Suprapubic skin (tissue), 4 donors: Measurements from ENCODE around the gene NCAM2. TPM values are rescaled to one million over a fixed set of nuclear protein-coding genes. Genes with fewer than 3 reads are reported as not detected.

Source experiments
- DNase-seq, 2 donors: peaks; one replicate each; pipeline ENCODE4 v3.0.0-alpha.2; 2019; ENCODE audit warnings: low spot score in 2 of 2
- H3K27ac ChIP-seq: fragments of 200-600 bp; sonication (generic); one replicate; pipeline ENCODE4 v1.5.1; 2019
- H3K27me3 ChIP-seq: fragments of 200-600 bp; sonication (generic); one replicate; pipeline ENCODE4 v1.5.1; 2019
- H3K36me3 ChIP-seq: fragments of 200-600 bp; sonication (generic); one replicate; pipeline ENCODE4 v1.5.1; 2019
- H3K4me1 ChIP-seq: fragments of 200-600 bp; sonication (generic); one replicate; pipeline ENCODE4 v1.5.1; 2019
- H3K4me3 ChIP-seq: fragments of 200-600 bp; sonication (generic); one replicate; pipeline ENCODE4 v1.5.1; 2019; ENCODE audit warnings: mild to moderate bottlenecking
- H3K9me3 ChIP-seq: fragments of 200-600 bp; sonication (generic); one replicate; pipeline ENCODE4 v1.5.1; 2019
- CTCF ChIP-seq, 2 donors: fragments of 200-600 bp in 1 of 2; fragments of 450-650 bp in 1 of 2; sonication (generic) in 1 of 2; IDR thresholded peaks; one replicate each; pipeline ENCODE4 v1.5.1; 2016 to 2019; ENCODE audit warnings: antibody characterized with exemption in 2 of 2, mild to moderate bottlenecking in 1 of 2, moderate library complexity in 1 of 2
- EP300 ChIP-seq: sonication (generic); formaldehyde crosslinking; IDR thresholded peaks from one replicate; pipeline ENCODE4 v1.6.1; 2017; ENCODE audit warnings: antibody characterized with exemption
- POLR2A ChIP-seq, 2 donors: fragments of 450-650 bp; IDR thresholded peaks; one replicate each; pipeline ENCODE4 v1.6.1; 2017; ENCODE audit warnings: antibody characterized with exemption in 2 of 2, mild to moderate bottlenecking in 2 of 2, moderate library complexity in 2 of 2
- POLR2AphosphoS5 ChIP-seq, 3 donors: sonication (generic); formaldehyde crosslinking; IDR thresholded peaks; one replicate each; pipeline ENCODE4 v1.6.1; 2017; ENCODE audit warnings: antibody characterized with exemption in 3 of 3
- WGBS: methylation state at CpG from one replicate; pipeline ENCODE4 v1.1.5; 2018; 5-methylcytosine and 5-hydroxymethylcytosine counted together
- total RNA-seq, 4 donors: library from RNA; depleted of rRNA; stranded (reverse); fragments of >200 nt; gene quantifications; one replicate each; pipeline ENCODE4 v1.1.0, GENCODE V29; 2016

NCAM2 gene
- total RNA-seq, 4 donors from 2014 or later, result 0.25 to 1.0 (median 0.92) TPM

- H3K27ac ChIP-seq, result no peak overlapping the region
- no peaks in the 10 kb centered on the region for H3K27me3 ChIP-seq
- TF ChIP-seq POLR2AphosphoS5 (IDR thresholded peaks at IDR 0.05) (no peak), EP300 (no peak), POLR2A (IDR thresholded peaks at IDR 0.05) (no peak), CTCF (IDR thresholded peaks at IDR 0.05) (no peak)
- no peak overlapping the region for H3K4me3 ChIP-seq
- H3K4me1 ChIP-seq, result no peaks in the 10 kb centered on the region
- H3K9me3 ChIP-seq, result no peaks in the 10 kb centered on the region
- WGBS, result 88% methylated on average over 3 of the region's 3 CpGs
- no peak for DNase-seq
- no peaks in the 10 kb centered on the region for H3K36me3 ChIP-seq
Measured at GRCh38 chr21:21439761-21440160, 441.6 kb downstream of the NCAM2 start.

GRCh38 chr21:21457077-21457476, 458.9 kb downstream of the NCAM2 start:
- no peaks in the 10 kb centered on the region for H3K27me3 ChIP-seq
- TF ChIP-seq CTCF (IDR thresholded peaks at IDR 0.05), result no peak
- TF ChIP-seq POLR2A (IDR thresholded peaks at IDR 0.05), result no peak
- TF ChIP-seq EP300, result no peak
- TF ChIP-seq POLR2AphosphoS5 (IDR thresholded peaks at IDR 0.05), result no peak
- no peaks in the 10 kb centered on the region for H3K9me3 ChIP-seq
- H3K4me1 ChIP-seq, result no peaks in the 10 kb centered on the region
- H3K36me3 ChIP-seq, result no peaks in the 10 kb centered on the region
- H3K27ac ChIP-seq, result no peak overlapping the region
- no peak overlapping the region for H3K4me3 ChIP-seq
- no peak for DNase-seq
- 90% methylated on average over 8 of the region's 8 CpGs for WGBS

- no peaks in the 10 kb centered on the region for H3K36me3 ChIP-seq
- DNase-seq, result no peak
- no peak overlapping the region for H3K4me3 ChIP-seq
- no peaks in the 10 kb centered on the region for H3K4me1 ChIP-seq
- H3K27ac ChIP-seq, result no peak overlapping the region
- 100% methylated on average over 5 of the region's 8 CpGs for WGBS
- no peaks in the 10 kb centered on the region for H3K27me3 ChIP-seq
- TF ChIP-seq CTCF (IDR thresholded peaks at IDR 0.05), result no peak
- no peak for TF ChIP-seq POLR2A (IDR thresholded peaks at IDR 0.05)
- no peak for TF ChIP-seq EP300
- TF ChIP-seq POLR2AphosphoS5 (IDR thresholded peaks at IDR 0.05), result no peak
- no peaks in the 10 kb centered on the region for H3K9me3 ChIP-seq
Measured at GRCh38 chr21:21458124-21458631, 460.0 kb downstream of the NCAM2 start.

GRCh38 chr21:21460979-21461378, 462.8 kb downstream of the NCAM2 start:
- TF ChIP-seq EP300 (no peak), POLR2A (IDR thresholded peaks at IDR 0.05) (no peak), POLR2AphosphoS5 (IDR thresholded peaks at IDR 0.05) (no peak), CTCF (IDR thresholded peaks at IDR 0.05) (no peak)
- H3K4me3 ChIP-seq, result no peak overlapping the region
- H3K36me3 ChIP-seq, result no peaks in the 10 kb centered on the region
- WGBS, result 89% methylated on average over 5 of the region's 5 CpGs
- no peak for DNase-seq
- no peak overlapping the region for H3K27ac ChIP-seq
- H3K9me3 ChIP-seq, result no peaks in the 10 kb centered on the region
- no peaks in the 10 kb centered on the region for H3K4me1 ChIP-seq
- H3K27me3 ChIP-seq, result no peaks in the 10 kb centered on the region

- no peak for DNase-seq
- TF ChIP-seq EP300, result no peak
- no peak for TF ChIP-seq POLR2AphosphoS5 (IDR thresholded peaks at IDR 0.05)
- no peak for TF ChIP-seq CTCF (IDR thresholded peaks at IDR 0.05)
- no peaks in the 10 kb centered on the region for H3K36me3 ChIP-seq
- H3K9me3 ChIP-seq, result no peaks in the 10 kb centered on the region
- H3K4me1 ChIP-seq, result no peaks in the 10 kb centered on the region
- no peaks in the 10 kb centered on the region for H3K27me3 ChIP-seq
- WGBS, result 47% methylated on average over 4 of the region's 4 CpGs
- H3K27ac ChIP-seq, result no peak overlapping the region
- H3K4me3 ChIP-seq, result no peak overlapping the region
Measured at GRCh38 chr21:21463456-21463855, 465.2 kb downstream of the NCAM2 start.
